ENCODE measurements around the gene FADS2. TPM values are rescaled to one million over a fixed set of nuclear protein-coding genes. Genes with fewer than 3 reads are reported as not detected.

Gene FADS2
- total RNA-seq, 1 experiment from 2014 or later: 1,097 TPM

DNA sequence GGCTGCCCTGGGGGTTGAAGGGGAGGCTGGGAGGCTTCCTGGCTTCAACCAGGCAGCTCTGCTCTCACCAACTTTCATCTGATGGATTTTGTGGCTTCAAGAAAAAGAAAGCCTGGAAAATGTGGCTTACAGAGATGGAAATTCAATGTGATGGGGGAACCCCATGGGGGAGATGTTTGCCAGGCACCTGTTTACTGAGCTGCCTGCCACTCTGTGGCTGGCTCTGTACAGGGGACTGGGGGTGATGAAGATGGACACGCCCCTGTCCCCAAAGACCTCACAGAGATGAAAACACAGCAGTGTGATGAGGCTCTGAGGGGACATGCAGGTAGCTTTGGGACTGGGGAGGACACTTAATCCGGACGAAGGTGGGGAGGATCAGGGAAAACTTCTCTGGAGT, 45.8 kb upstream of the FADS2 start:
- H3K4me3 ChIP-seq (ENCODE audit: low read depth, low read length, poor library complexity, severe bottlenecking): no peak overlapping the region
- H3K36me3 ChIP-seq (ENCODE audit: insufficient read depth, low read length, poor library complexity, severe bottlenecking): peaks cover 28% of the 10 kb centered on the region
- H3K27ac ChIP-seq (ENCODE audit: low read depth, low read length, poor library complexity, severe bottlenecking): no peak overlapping the region
- CTCF ChIA-PET: no interaction called here
- peaks cover under 1% of the 10 kb centered on the region for H3K4me1 ChIP-seq (ENCODE audit: insufficient read depth, low read length, poor library complexity, severe bottlenecking)
- H3K9me3 ChIP-seq (ENCODE audit: low read depth, low read length, poor library complexity, severe bottlenecking): no peaks in the 10 kb centered on the region
- POLR2A ChIA-PET (ENCODE audit: low non-redundant PET): no interaction called here
- BruUV-seq (replicated peaks): no TSS peak
- TF ChIP-seq CTCF (conservative IDR thresholded peaks at IDR 0.05; ENCODE audit: low read depth, low read length) (no peak), EZH2 (IDR thresholded peaks at IDR 0.05; ENCODE audit: borderline replicate concordance, low read depth, low read length, poor library complexity, severe bottlenecking) (no peak)
- no peak for DNase-seq (ENCODE audit: low spot score)
- no peaks in the 10 kb centered on the region for H3K27me3 ChIP-seq (replicated peaks; ENCODE audit: insufficient read depth, low read depth, low read length, poor library complexity)
- intact Hi-C loops (cut with micrococcal nuclease; ENCODE audit: unreplicated experiment): no loop called here

DNA sequence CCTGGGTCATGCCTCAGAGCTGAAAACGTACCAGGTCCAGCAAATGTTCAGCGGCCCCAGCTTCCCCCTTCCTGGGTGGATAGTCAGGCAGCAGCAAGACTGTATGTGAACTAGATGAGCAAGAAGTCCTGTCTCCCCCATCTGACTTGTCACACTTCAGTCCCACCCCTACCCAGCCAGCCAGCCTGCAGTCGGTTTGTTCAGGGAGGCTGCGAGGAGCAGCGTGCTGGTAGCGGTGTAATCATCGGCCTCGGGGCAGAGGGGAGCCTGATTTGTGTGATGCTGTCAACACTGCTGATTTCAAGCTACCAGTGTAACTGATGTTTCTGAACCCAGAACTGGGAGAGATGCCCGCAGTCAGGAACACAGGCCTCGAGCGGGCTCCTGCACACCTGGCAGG, 45.3 kb upstream of the FADS2 start:
- BruUV-seq (replicated peaks): no TSS peak
- no peak for TF ChIP-seq EZH2 (IDR thresholded peaks at IDR 0.05; ENCODE audit: borderline replicate concordance, low read depth, low read length, poor library complexity, severe bottlenecking)
- TF ChIP-seq CTCF (conservative IDR thresholded peaks at IDR 0.05; ENCODE audit: low read depth, low read length): no peak
- H3K4me3 ChIP-seq (ENCODE audit: low read depth, low read length, poor library complexity, severe bottlenecking): no peak overlapping the region
- intact Hi-C loops (cut with micrococcal nuclease; ENCODE audit: unreplicated experiment): no loop called here
- no peak overlapping the region for H3K27ac ChIP-seq (ENCODE audit: low read depth, low read length, poor library complexity, severe bottlenecking)
- H3K9me3 ChIP-seq (ENCODE audit: low read depth, low read length, poor library complexity, severe bottlenecking): no peaks in the 10 kb centered on the region
- peaks cover 34% of the 10 kb centered on the region for H3K36me3 ChIP-seq (ENCODE audit: insufficient read depth, low read length, poor library complexity, severe bottlenecking)
- no peak for DNase-seq (ENCODE audit: low spot score)
- H3K27me3 ChIP-seq (replicated peaks; ENCODE audit: insufficient read depth, low read depth, low read length, poor library complexity): no peaks in the 10 kb centered on the region
- ChIA-PET CTCF (no interaction called here), POLR2A (ENCODE audit: low non-redundant PET) (no interaction called here)
- H3K4me1 ChIP-seq (ENCODE audit: insufficient read depth, low read length, poor library complexity, severe bottlenecking): no peaks in the 10 kb centered on the region

GRCh38 chr11:61783717-61784505, 44.2 kb upstream of the FADS2 start:
- intact Hi-C loops (cut with micrococcal nuclease; ENCODE audit: unreplicated experiment): no loop called here
- no peak for DNase-seq (ENCODE audit: low spot score)
- BruUV-seq (replicated peaks): no TSS peak
- H3K27me3 ChIP-seq (replicated peaks; ENCODE audit: insufficient read depth, low read depth, low read length, poor library complexity): no peaks in the 10 kb centered on the region
- POLR2A ChIA-PET (ENCODE audit: low non-redundant PET): no interaction called here
- no peak overlapping the region for H3K4me3 ChIP-seq (ENCODE audit: low read depth, low read length, poor library complexity, severe bottlenecking)
- no peak overlapping the region for H3K27ac ChIP-seq (ENCODE audit: low read depth, low read length, poor library complexity, severe bottlenecking)
- no peak for TF ChIP-seq CTCF (conservative IDR thresholded peaks at IDR 0.05; ENCODE audit: low read depth, low read length)
- no peak for TF ChIP-seq EZH2 (IDR thresholded peaks at IDR 0.05; ENCODE audit: borderline replicate concordance, low read depth, low read length, poor library complexity, severe bottlenecking)
- CTCF ChIA-PET: no interaction called here
- H3K4me1 ChIP-seq (ENCODE audit: insufficient read depth, low read length, poor library complexity, severe bottlenecking): no peaks in the 10 kb centered on the region
- peaks cover 44% of the 10 kb centered on the region for H3K36me3 ChIP-seq (ENCODE audit: insufficient read depth, low read length, poor library complexity, severe bottlenecking)
- H3K9me3 ChIP-seq (ENCODE audit: low read depth, low read length, poor library complexity, severe bottlenecking): no peaks in the 10 kb centered on the region

Measured in A673 (cell line).